ENCODE measurements around the gene NIPSNAP2.
"Not testable (repeated sequence)": the region's sequence is repeated elsewhere in the genome, so short reads cannot be mapped to it uniquely, and the experiment has no call there.

Gene NIPSNAP2

GRCh38 chr7:55964261-55965099 lies at the start of gene NIPSNAP2:
Gene NIPSNAP2, plus strand, starts transcription at chr7:55964585. Its CDS starts 25 bp downstream, at chr7:55964610.
- DNase-seq (ENCODE audit: low spot score) (peak; percentile 94), FAIRE-seq (peak; percentile 48)

GRCh38 chr7:55917771-55918170 lies 46.6 kb upstream of the NIPSNAP2 start:
- FAIRE-seq (no peak), DNase-seq (ENCODE audit: low spot score) (no peak)

GRCh38 chr7:55928006-55928767 lies 36.2 kb upstream of the NIPSNAP2 start:
- DNase-seq (ENCODE audit: low spot score) (no peak), FAIRE-seq (no peak)

GRCh38 chr7:55931421-55932151 lies 32.8 kb upstream of the NIPSNAP2 start:
- no peak for FAIRE-seq
- no peak for DNase-seq (ENCODE audit: low spot score)

- FAIRE-seq (no peak), DNase-seq (ENCODE audit: low spot score) (no peak)
Measured at GRCh38 chr7:55939514-55940123, 24.8 kb upstream of the NIPSNAP2 start.

GRCh38 chr7:55946545-55946944 lies 17.8 kb upstream of the NIPSNAP2 start:
- DNase-seq (ENCODE audit: low spot score) (no peak), FAIRE-seq (no peak)

- FAIRE-seq: peak; percentile 97
- DNase-seq (ENCODE audit: low spot score): peak; percentile 99
Measured at GRCh38 chr7:55951637-55952351, 12.6 kb upstream of the NIPSNAP2 start, which contains the start of gene MRPS17. Gene MRPS17, plus strand, starts transcription at chr7:55951877. Its CDS starts 1,319 bp downstream, at chr7:55953196.

- FAIRE-seq; DNase-seq (ENCODE audit: low spot score): not testable (repeated sequence)
Measured at GRCh38 chr7:55952352-55952671, 12.1 kb upstream of the NIPSNAP2 start.

GRCh38 chr7:55953707-55954475 lies 10.5 kb upstream of the NIPSNAP2 start:
- no peak for DNase-seq (ENCODE audit: low spot score)
- no peak for FAIRE-seq

GRCh38 chr7:55957190-55957589 lies 7.2 kb upstream of the NIPSNAP2 start:
- FAIRE-seq: no peak
- no peak for DNase-seq (ENCODE audit: low spot score)

- no peak for FAIRE-seq
Measured at GRCh38 chr7:55962014-55962413, 2.4 kb upstream of the NIPSNAP2 start.

GRCh38 chr7:55963584-55964168 lies 709 bp upstream of the NIPSNAP2 start:
- no peak for DNase-seq (ENCODE audit: low spot score)
- no peak for FAIRE-seq

More at GRCh38 chr7:55962014-55962413, 2.4 kb upstream of the NIPSNAP2 start:
- DNase-seq (ENCODE audit: low spot score): no peak

- FAIRE-seq: no peak
Measured at GRCh38 chr7:55965100-55965470, 700 bp downstream of the NIPSNAP2 start.

GRCh38 chr7:55965805-55966421 lies 1.5 kb downstream of the NIPSNAP2 start:
- DNase-seq (ENCODE audit: low spot score): no peak
- no peak for FAIRE-seq

More at GRCh38 chr7:55965100-55965470, 700 bp downstream of the NIPSNAP2 start:
- DNase-seq (ENCODE audit: low spot score): no peak

GRCh38 chr7:55966851-55967250 lies 2.5 kb downstream of the NIPSNAP2 start:
- DNase-seq (ENCODE audit: low spot score) (no peak), FAIRE-seq (no peak)

GRCh38 chr7:55969391-55969790 lies 5.0 kb downstream of the NIPSNAP2 start:
- FAIRE-seq (no peak), DNase-seq (ENCODE audit: low spot score) (no peak)

GRCh38 chr7:55970561-55970960 lies 6.2 kb downstream of the NIPSNAP2 start:
- no peak for FAIRE-seq
- DNase-seq (ENCODE audit: low spot score): no peak

- no peak for DNase-seq (ENCODE audit: low spot score)
- FAIRE-seq: no peak
Measured at GRCh38 chr7:55970978-55971377, 6.6 kb downstream of the NIPSNAP2 start.

GRCh38 chr7:55973747-55974250 lies 9.4 kb downstream of the NIPSNAP2 start:
- DNase-seq (ENCODE audit: low spot score): no peak
- no peak for FAIRE-seq

All from urothelium cell line (cell line).